Sigmoid colon (tissue), 4 donors: ENCODE measurements around the gene SERPINB12.

Experiments used
- POLR2A ChIP-seq, 2 donors: fragments of 450-650 bp; IDR thresholded peaks; one replicate each; pipeline ENCODE4 v1.6.1; 2016; ENCODE audit warnings: antibody characterized with exemption in 2 of 2, mild to moderate bottlenecking in 2 of 2, moderate library complexity in 2 of 2
- POLR2AphosphoS5 ChIP-seq, 4 donors: sonication (generic); formaldehyde crosslinking; IDR thresholded peaks; one replicate each; pipeline ENCODE4 v1.6.1; 2017; ENCODE audit warnings: antibody characterized with exemption in 4 of 4

DNA sequence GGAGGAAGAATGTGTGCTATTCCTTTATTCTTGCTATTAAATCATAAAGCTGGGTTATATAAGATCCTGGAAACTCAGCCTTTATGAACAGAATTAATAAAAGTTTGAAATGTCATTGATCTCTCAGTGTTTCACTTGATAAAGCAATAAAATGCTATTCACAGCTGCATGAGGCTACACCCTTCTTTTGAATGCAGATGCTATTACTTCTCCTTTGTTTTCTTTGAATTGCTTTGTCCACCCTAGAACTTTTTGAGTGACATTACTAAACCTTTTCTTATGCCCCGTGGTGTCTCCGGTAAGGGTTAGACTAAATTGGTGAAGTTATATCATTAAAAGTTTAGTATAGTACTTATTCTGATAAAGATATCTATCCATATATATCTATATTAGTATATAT, 46.5 kb upstream of the SERPINB12 start:
- TF ChIP-seq POLR2A (IDR thresholded peaks at IDR 0.05), result no peak
- TF ChIP-seq POLR2AphosphoS5 (IDR thresholded peaks at IDR 0.05), result no peak
